HFF-Myc (cell line): ENCODE data around the gene ABCC5.

Experiments used
- DNase-seq: peaks from one replicate; pipeline ENCODE4 v3.0.0-alpha.2; 2011; ENCODE audit warnings: low read depth; ENCODE audit errors: extremely low read depth
- H3K4me3 ChIP-seq: replicated peaks from 2 replicates; pipeline ENCODE4 v1.5.1; 2011; ENCODE audit warnings: low read depth, mild to moderate bottlenecking, control low read depth, low read length
- CTCF ChIP-seq: IDR thresholded peaks from 2 replicates; pipeline ENCODE4 v1.5.1; 2012; ENCODE audit warnings: mild to moderate bottlenecking, low read depth, low read length, control low read depth; ENCODE audit errors: missing control alignments

Gene ABCC5

DNA sequence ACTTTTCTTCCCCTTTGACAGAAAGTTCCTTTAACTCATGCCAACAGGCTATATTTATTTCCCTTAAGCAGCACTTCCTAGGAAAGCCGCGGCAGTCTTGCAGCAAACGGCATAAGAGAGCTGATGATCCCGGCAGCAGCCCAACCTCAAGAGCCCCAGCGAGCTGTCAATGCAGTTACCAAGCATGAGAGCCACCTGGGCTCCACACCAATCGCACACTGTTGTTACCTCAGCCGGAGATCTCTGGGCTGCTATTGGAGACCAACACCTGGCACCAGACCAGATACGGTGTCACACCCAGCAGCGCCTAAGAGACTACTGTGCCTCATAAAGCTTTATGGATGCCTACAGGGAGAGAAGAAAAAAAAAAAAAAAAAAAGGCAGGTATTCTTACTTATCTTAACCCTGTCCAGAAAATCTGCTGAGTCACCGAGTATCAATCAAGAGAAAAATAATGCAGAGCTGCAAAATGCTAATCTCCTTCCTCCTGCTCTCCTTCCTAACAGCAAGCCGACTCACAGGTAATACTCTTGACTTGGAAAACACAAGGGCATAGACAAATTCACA is 11.7 kb downstream of the ABCC5 start:
- no peak overlapping the region for H3K4me3 ChIP-seq
- DNase-seq: no peak
- TF ChIP-seq CTCF: no peak

- DNase-seq: no peak
These were observed 13.2 kb downstream of the ABCC5 start for GRCh38 chr3:184004476-184004875.

DNA sequence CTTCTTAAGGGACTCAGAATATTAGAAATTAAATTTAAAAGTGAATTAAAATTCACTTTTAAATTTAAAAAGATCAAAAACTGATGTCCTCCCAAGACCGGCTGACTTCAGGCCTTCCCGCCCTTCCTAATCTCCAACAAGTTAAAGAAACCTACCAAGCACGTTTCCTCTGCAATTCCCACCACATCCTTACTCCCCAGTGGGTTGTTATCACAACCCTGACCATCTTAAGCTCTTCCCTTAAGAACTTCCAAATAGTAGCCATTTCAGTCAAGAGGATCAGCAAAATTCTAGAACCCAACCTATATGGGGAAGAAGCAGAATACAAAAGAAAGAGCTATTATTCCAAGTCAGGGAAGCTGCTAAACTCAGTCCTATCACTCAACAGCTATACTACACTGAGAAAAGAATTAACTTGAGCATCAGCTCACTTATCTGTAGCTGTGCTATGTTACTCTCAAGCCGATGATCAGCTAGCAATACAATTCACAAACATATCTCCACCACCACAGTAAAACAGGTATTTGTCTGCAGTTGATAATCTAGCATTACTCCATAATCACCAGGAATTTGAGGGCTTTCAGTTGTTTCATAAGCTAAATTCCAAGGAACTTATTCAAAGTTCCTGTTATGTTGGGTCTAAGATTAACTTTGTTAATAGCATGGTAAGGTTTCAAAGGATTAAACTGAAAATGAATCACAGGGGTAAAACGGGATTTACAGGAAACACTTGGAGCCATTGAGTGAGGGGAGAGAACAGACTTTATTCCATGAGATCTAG is 14.3 kb downstream of the ABCC5 start:
- TF ChIP-seq CTCF: no peak
- DNase-seq: no peak
- no peak overlapping the region for H3K4me3 ChIP-seq

More at GRCh38 chr3:184004476-184004875, 13.2 kb downstream of the ABCC5 start:
- no peak overlapping the region for H3K4me3 ChIP-seq
- TF ChIP-seq CTCF: no peak

DNA sequence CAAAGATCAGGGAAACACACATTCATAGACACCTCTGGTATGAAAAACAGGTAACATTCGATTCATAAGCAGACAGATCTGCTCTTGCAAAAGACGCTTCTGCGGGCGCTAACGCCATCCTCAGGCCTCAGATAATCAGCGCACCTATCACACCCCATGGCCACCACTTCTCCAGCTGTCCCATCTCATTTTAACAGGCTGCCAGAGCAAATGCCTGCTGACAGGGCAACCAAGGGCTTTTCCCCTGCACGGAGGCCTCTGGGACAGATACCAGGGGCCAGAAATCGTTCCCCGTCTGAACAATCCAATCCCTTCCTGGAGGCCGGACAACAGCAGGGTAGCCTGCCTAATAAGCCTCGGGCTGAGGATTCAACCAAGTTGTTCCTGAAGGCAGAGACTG is 15.2 kb downstream of the ABCC5 start:
- TF ChIP-seq CTCF: no peak
- H3K4me3 ChIP-seq: no peak overlapping the region
- DNase-seq: no peak

GRCh38 chr3:184001761-184002160 is 15.9 kb downstream of the ABCC5 start:
- no peak for TF ChIP-seq CTCF
- no peak for DNase-seq
- no peak overlapping the region for H3K4me3 ChIP-seq

GRCh38 chr3:183991403-183991802 is 26.3 kb downstream of the ABCC5 start:
- H3K4me3 ChIP-seq: no peak overlapping the region
- no peak for DNase-seq
- no peak for TF ChIP-seq CTCF
